OCI-LY3 (cell line): ENCODE data around the gene RNASE13.

ENCODE experiments used
- H2AFZ ChIP-seq: fragments of 200-600, 300-600 bp; shearing (Covaris generic); 2 replicates; pipeline ENCODE4 v1.6.0; 2014; ENCODE audit warnings: antibody characterized with exemption, low read depth, low read length
- H3K27ac ChIP-seq: fragments of 200-600, 300-600 bp; sonication (generic); 2 replicates; pipeline ENCODE4 v1.5.1; 2014; ENCODE audit warnings: mild to moderate bottlenecking, low read length, moderate library complexity, mixed read lengths
- H3K27me3 ChIP-seq: fragments of 200-600, 300-600 bp; sonication (generic); 2 replicates; pipeline ENCODE4 v1.6.1; 2014; ENCODE audit warnings: low read depth, low read length, mixed read lengths
- H3K36me3 ChIP-seq: fragments of 200-600, 300-600 bp; sonication (generic); replicated peaks from 2 replicates; pipeline ENCODE3; 2014; ENCODE audit warnings: low read depth, low read length, mixed read lengths
- H3K4me1 ChIP-seq: fragments of 300-600, 200-600 bp; sonication (generic); 2 replicates; pipeline ENCODE4 v1.6.1; 2014; ENCODE audit warnings: low read length, mixed read lengths
- H3K4me2 ChIP-seq: fragments of 200-600, 300-600 bp; sonication (generic); 2 replicates; pipeline ENCODE4 v1.6.1; 2014; ENCODE audit warnings: low read length, mixed read lengths
- H3K4me3 ChIP-seq: fragments of 300-600, 200-600 bp; sonication (generic); 2 replicates; pipeline ENCODE4 v1.5.1; 2014; ENCODE audit warnings: antibody characterized with exemption, mild to moderate bottlenecking, low read length, moderate library complexity
- H3K79me2 ChIP-seq: fragments of 300-600, 200-600 bp; shearing (Covaris generic); 2 replicates; pipeline ENCODE4 v1.6.1; 2014; ENCODE audit warnings: mild to moderate bottlenecking, low read length, mixed read lengths
- H3K9ac ChIP-seq: fragments of 300-600, 200-600 bp; shearing (Covaris generic); 2 replicates; pipeline ENCODE4 v1.6.0; 2014; ENCODE audit warnings: mild to moderate bottlenecking, low read length, moderate library complexity
- H3K9me3 ChIP-seq: fragments of 200-600, 300-600 bp; shearing (Covaris generic); 2 replicates; pipeline ENCODE4 v1.6.1; 2014; ENCODE audit warnings: low read length, mixed read lengths; ENCODE audit not compliant: insufficient read depth
- H4K20me1 ChIP-seq: fragments of 200-600, 300-600 bp; sonication (generic); 2 replicates; pipeline ENCODE4 v1.6.1; 2016; ENCODE audit warnings: low read length, mixed read lengths; ENCODE audit not compliant: insufficient read depth
- CTCF ChIP-seq: fragments of 200-600, 300-600 bp; sonication (generic); IDR thresholded peaks from 2 replicates; pipeline ENCODE4 v1.5.1; 2014; ENCODE audit warnings: antibody characterized with exemption, low read length, low read depth
- EZH2phosphoT487 ChIP-seq: fragments of 200-600 bp; shearing (Covaris generic); IDR thresholded peaks from 2 replicates; pipeline ENCODE4 v1.6.1; 2018; ENCODE audit warnings: antibody characterized with exemption, mixed run types, low read depth

The RNASE13 gene

GRCh38 chr14:21003788-21004346 lies 30.7 kb downstream of the RNASE13 start:
- Histone ChIP-seq H3K9me3 (no peaks in the 10 kb centered on the region), H3K4me3 (no peak overlapping the region), H3K27ac (no peak overlapping the region), H2AFZ (no peak overlapping the region), H3K4me1 (no peaks in the 10 kb centered on the region), H3K36me3 (no peaks in the 10 kb centered on the region), H3K27me3 (no peaks in the 10 kb centered on the region), H3K9ac (no peak overlapping the region), H3K79me2 (no peaks in the 10 kb centered on the region), H3K4me2 (no peak overlapping the region), H4K20me1 (no peaks in the 10 kb centered on the region)
- no peak for TF ChIP-seq CTCF
- no peak for TF ChIP-seq EZH2phosphoT487

GRCh38 chr14:21001218-21001617 lies 33.4 kb downstream of the RNASE13 start:
- Histone ChIP-seq H3K9me3 (no peaks in the 10 kb centered on the region), H3K27me3 (no peaks in the 10 kb centered on the region), H3K4me2 (no peak overlapping the region), H3K27ac (no peak overlapping the region), H2AFZ (no peak overlapping the region), H3K36me3 (peaks cover 11% of the 10 kb centered on the region), H3K79me2 (no peaks in the 10 kb centered on the region), H3K4me1 (no peaks in the 10 kb centered on the region), H4K20me1 (no peaks in the 10 kb centered on the region), H3K9ac (no peak overlapping the region), H3K4me3 (no peak overlapping the region)
- no peak for TF ChIP-seq CTCF
- no peak for TF ChIP-seq EZH2phosphoT487

GRCh38 chr14:20999591-20999990 lies 35.0 kb downstream of the RNASE13 start:
- TF ChIP-seq CTCF = no peak
- no peak for TF ChIP-seq EZH2phosphoT487
- H4K20me1 ChIP-seq = no peaks in the 10 kb centered on the region
- H3K79me2 ChIP-seq = no peaks in the 10 kb centered on the region
- no peak overlapping the region for H3K9ac ChIP-seq
- no peak overlapping the region for H3K27ac ChIP-seq
- no peaks in the 10 kb centered on the region for H3K4me1 ChIP-seq
- H3K4me2 ChIP-seq = no peak overlapping the region
- H3K4me3 ChIP-seq = no peak overlapping the region
- no peaks in the 10 kb centered on the region for H3K27me3 ChIP-seq
- no peak overlapping the region for H2AFZ ChIP-seq
- no peaks in the 10 kb centered on the region for H3K9me3 ChIP-seq
- H3K36me3 ChIP-seq = peaks cover 26% of the 10 kb centered on the region

GRCh38 chr14:20998674-20999366 lies 35.8 kb downstream of the RNASE13 start, which contains the start of gene SLC39A2:
TSS of gene SLC39A2 (plus strand) at chr14:20999293. CDS start at chr14:20999447, 154 bp downstream.
- TF ChIP-seq EZH2phosphoT487 (no peak), CTCF (no peak)
- H3K27ac ChIP-seq = no peak within 1 kb of the TSS
- H3K36me3 ChIP-seq = peaks cover 32% of the 10 kb centered on the region
- no peak within 1 kb of the TSS for H3K4me2 ChIP-seq
- H3K9ac ChIP-seq = no peak within 1 kb of the TSS
- H3K27me3 ChIP-seq = no peaks in the 10 kb centered on the region
- no peaks in the 10 kb centered on the region for H3K9me3 ChIP-seq
- H3K4me1 ChIP-seq = no peaks in the 10 kb centered on the region
- no peaks in the 10 kb centered on the region for H4K20me1 ChIP-seq
- no peaks in the 10 kb centered on the region for H3K79me2 ChIP-seq
- H2AFZ ChIP-seq = no peak within 1 kb of the TSS
- no peak within 1 kb of the TSS for H3K4me3 ChIP-seq
